H1 (cell line): ENCODE results near the gene IFITM10. TPM values are rescaled to one million over a fixed set of nuclear protein-coding genes. Genes with fewer than 3 reads are reported as not detected.

Experiments
- CTCF ChIA-PET: fragments of 300-600 bp; sonication (Branson Sonifier 250); formaldehyde crosslinking; loops from one replicate; lab custom pipeline; 2021; ENCODE audit not compliant: partially characterized antibody; lab: Charles Lee
- POLR2A ChIA-PET: fragments of 300-600 bp; sonication (Branson Sonifier 250); formaldehyde crosslinking; loops from one replicate; lab custom pipeline; 2021; ENCODE audit warnings: inconsistent platforms; ENCODE audit not compliant: partially characterized antibody; lab: Charles Lee
- DNase-seq, 2 experiments: peaks; one replicate each; pipeline versions ENCODE4 v3.0.0 to v3.0.0-alpha.2; 2010 to 2022; ENCODE audit warnings: low spot score in 2 of 2, low read depth in 1 of 2, mixed read lengths in 1 of 2
- FAIRE-seq: peaks from 2 replicates; lab custom pipeline; 2011; peaks lifted over from hg19 to GRCh38; lab: Jason Lieb, UNC
- H2AFZ ChIP-seq: 2 replicates; pipeline ENCODE4 v1.8.1; 2012; ENCODE audit warnings: low read length, inconsistent platforms
- H2AK5ac ChIP-seq: 2 replicates; pipeline ENCODE4 v1.6.1; 2013; ENCODE audit warnings: low read depth, low read length
- H2BK120ac ChIP-seq: replicated peaks from 2 replicates; pipeline ENCODE3; 2013; ENCODE audit warnings: low read depth, low read length, inconsistent platforms
- H2BK12ac ChIP-seq: 2 replicates; pipeline ENCODE4 v1.6.1; 2013; ENCODE audit warnings: low read depth, low read length
- H2BK15ac ChIP-seq: 2 replicates; pipeline ENCODE4 v1.6.1; 2013; ENCODE audit warnings: low read length
- H2BK20ac ChIP-seq: 2 replicates; pipeline ENCODE4 v1.6.1; 2013; ENCODE audit warnings: low read length
- H2BK5ac ChIP-seq: 2 replicates; pipeline ENCODE4 v1.6.1; 2013; ENCODE audit warnings: low read depth, low read length
- H3K14ac ChIP-seq: 2 replicates; pipeline ENCODE4 v1.6.1; 2013; ENCODE audit warnings: inconsistent platforms; ENCODE audit not compliant: insufficient read length
- H3K18ac ChIP-seq: 2 replicates; pipeline ENCODE4 v1.6.1; 2013; ENCODE audit warnings: low read length; ENCODE audit errors: extremely low read depth
- H3K23ac ChIP-seq: 2 replicates; pipeline ENCODE4 v1.6.1; 2013; ENCODE audit warnings: inconsistent platforms; ENCODE audit not compliant: insufficient read length
- H3K23me2 ChIP-seq: 2 replicates; pipeline ENCODE4 v1.6.1; 2013; ENCODE audit warnings: low read depth, low read length
- H3K27ac ChIP-seq: 2 replicates; pipeline ENCODE4 v1.6.1; 2011; ENCODE audit warnings: low read depth, low read length, inconsistent platforms
- H3K27me3 ChIP-seq, 4 experiments: replicated peaks in 1 of 4; 1 replicate in 1 of 4; 2 replicates in 3 of 4; pipeline versions ENCODE4 v1.6.1 to v1.8.1; 2011 to 2013; ENCODE audit warnings: low read length in 3 of 4, mild to moderate bottlenecking in 3 of 4, inconsistent platforms in 2 of 4, mixed read lengths in 2 of 4, moderate library complexity in 1 of 4; ENCODE audit not compliant: control insufficient read depth in 3 of 4, insufficient read depth in 3 of 4; ENCODE audit errors: extremely low read depth in 1 of 4
- H3K36me3 ChIP-seq, 4 experiments: 2 replicates each; pipeline versions ENCODE4 v1.6.1 to v1.8.1; 2011 to 2013; ENCODE audit warnings: mild to moderate bottlenecking in 4 of 4, low read length in 3 of 4, moderate library complexity in 2 of 4, control low read depth in 1 of 4, inconsistent platforms in 1 of 4; ENCODE audit not compliant: insufficient read depth in 4 of 4, control insufficient read depth in 2 of 4
- H3K4ac ChIP-seq: replicated peaks from 2 replicates; pipeline ENCODE3; 2013; ENCODE audit warnings: low read length, low read depth, mixed read lengths, inconsistent platforms; ENCODE audit not compliant: insufficient read length
- H3K4me1 ChIP-seq, 4 experiments: replicated peaks in 1 of 4; 1 replicate in 1 of 4; 2 replicates in 3 of 4; pipeline versions ENCODE4 v1.6.1 to v1.8.1; 2011 to 2013; ENCODE audit warnings: low read length in 3 of 4, inconsistent platforms in 2 of 4, mixed read lengths in 1 of 4; ENCODE audit not compliant: insufficient read depth in 4 of 4, control insufficient read depth in 3 of 4
- H3K4me2 ChIP-seq, 2 experiments: 2 replicates each; pipeline versions ENCODE4 v1.6.1 to v1.8.1; 2011 to 2013; ENCODE audit warnings: low read depth in 2 of 2, low read length in 2 of 2, control low read depth in 1 of 2, inconsistent platforms in 1 of 2, mild to moderate bottlenecking in 1 of 2; ENCODE audit not compliant: insufficient read depth in 1 of 2
- H3K4me3 ChIP-seq, 4 experiments: fragments of 200-600, 300-600 bp in 1 of 4; sonication (generic), shearing (Covaris generic), sonication (Bioruptor Twin) in 1 of 4; 2 replicates each; pipeline versions ENCODE4 v1.5.1 to v1.8.1; 2011 to 2016; ENCODE audit warnings: low read length in 4 of 4, low read depth in 3 of 4, control low read depth in 2 of 4, inconsistent platforms in 2 of 4, mild to moderate bottlenecking in 2 of 4, mixed read lengths in 1 of 4, moderate library complexity in 1 of 4; ENCODE audit not compliant: insufficient read depth in 2 of 4; ENCODE audit errors: extremely low read depth in 1 of 4
- H3K56ac ChIP-seq: replicated peaks from 2 replicates; pipeline ENCODE3; 2013; ENCODE audit warnings: low read depth, mild to moderate bottlenecking, mixed read lengths, low read length, inconsistent platforms; ENCODE audit not compliant: insufficient read length
- H3K79me1 ChIP-seq: 2 replicates; pipeline ENCODE4 v1.6.1; 2013; ENCODE audit warnings: low read depth, low read length, control low read depth
- H3K79me2 ChIP-seq, 2 experiments: 2 replicates each; pipeline versions ENCODE4 v1.6.1 to v1.8.1; 2012 to 2013; ENCODE audit warnings: low read length in 2 of 2, mild to moderate bottlenecking in 2 of 2, inconsistent platforms in 1 of 2; ENCODE audit not compliant: insufficient read depth in 2 of 2, control insufficient read depth in 1 of 2
- H3K9ac ChIP-seq, 4 experiments: replicated peaks in 1 of 4; 1 replicate in 1 of 4; 2 replicates in 3 of 4; pipeline versions ENCODE4 v1.6.1 to v1.8.1; 2011 to 2013; ENCODE audit warnings: low read depth in 3 of 4, low read length in 3 of 4, control low read depth in 2 of 4, mild to moderate bottlenecking in 2 of 4, moderate library complexity in 2 of 4, inconsistent platforms in 1 of 4; ENCODE audit errors: extremely low read depth in 1 of 4
- H3K9me3 ChIP-seq, 2 experiments: 2 replicates each; pipeline versions ENCODE4 v1.6.1 to v1.8.1; 2012 to 2013; ENCODE audit warnings: mild to moderate bottlenecking in 2 of 2, moderate library complexity in 2 of 2, control low read depth in 1 of 2, inconsistent platforms in 1 of 2, low read depth in 1 of 2, low read length in 1 of 2, mixed read lengths in 1 of 2; ENCODE audit not compliant: insufficient read depth in 2 of 2
- H4K20me1 ChIP-seq, 2 experiments: replicated peaks in 1 of 2; 2 replicates each; pipeline versions ENCODE3 to v1.8.1; 2011 to 2013; ENCODE audit warnings: inconsistent platforms in 2 of 2, low read length in 2 of 2, mild to moderate bottlenecking in 1 of 2; ENCODE audit not compliant: insufficient read depth in 2 of 2, control insufficient read depth in 1 of 2
- H4K5ac ChIP-seq: 2 replicates; pipeline ENCODE4 v1.6.1; 2013; ENCODE audit warnings: low read length, low read depth, mixed read lengths, inconsistent platforms; ENCODE audit not compliant: insufficient read length
- H4K8ac ChIP-seq: 2 replicates; pipeline ENCODE4 v1.8.0; 2013; ENCODE audit warnings: mild to moderate bottlenecking, moderate library complexity, low read length, inconsistent platforms; ENCODE audit not compliant: insufficient read depth; ENCODE audit errors: extremely low read depth
- H4K91ac ChIP-seq: replicated peaks from 2 replicates; pipeline ENCODE3; 2013; ENCODE audit warnings: low read length, mixed read lengths, inconsistent platforms; ENCODE audit not compliant: insufficient read length
- BRCA1 ChIP-seq: IDR thresholded peaks from 2 replicates; pipeline ENCODE4 v1.6.1; 2012; ENCODE audit warnings: low read depth, low read length, improper control_type of control experiment
- JUN ChIP-seq: IDR thresholded peaks from 2 replicates; pipeline ENCODE4 v1.6.1; 2011; ENCODE audit warnings: low read depth, mild to moderate bottlenecking, improper control_type of control experiment, low read length
- POU5F1 ChIP-seq: IDR thresholded peaks from 2 replicates; pipeline ENCODE4 v1.6.1; 2011; ENCODE audit warnings: low read depth, mild to moderate bottlenecking, low read length, moderate library complexity
- RXRA ChIP-seq: IDR thresholded peaks from 2 replicates; pipeline ENCODE4 v1.6.1; 2011; ENCODE audit warnings: low read depth, mild to moderate bottlenecking, low read length, moderate library complexity; ENCODE audit not compliant: insufficient read depth
- TAF7 ChIP-seq: optimal IDR thresholded peaks from 2 replicates; pipeline ENCODE3; 2011; ENCODE audit warnings: low read depth, mild to moderate bottlenecking, inconsistent platforms, low read length, moderate library complexity, borderline replicate concordance
- WGBS, 2 experiments: shearing (Covaris generic) in 1 of 2; methylation state at CpG; one replicate each; pipeline versions ENCODE4 v1.1.6 to v1.1.7; 2013 to 2015; ENCODE audit warnings: low lambda C conversion rate in 2 of 2, mixed read lengths in 2 of 2, inconsistent platforms in 1 of 2, low coverage in 1 of 2, missing lambda C conversion rate in 1 of 2; ENCODE audit not compliant: insufficient replicate concordance in 2 of 2, insufficient coverage in 1 of 2, insufficient read length in 1 of 2; ENCODE audit errors: extremely low coverage in 1 of 2, missing lambda C conversion rate in 1 of 2; 5-methylcytosine and 5-hydroxymethylcytosine counted together
- polyA plus RNA-seq, 7 experiments: library from polyadenylated mRNA; depleted of rRNA in 3 of 7; stranded (reverse) in 5 of 7; unstranded in 2 of 7; fragments of >200 nt in 5 of 7; fragments of 200-250 nt in 2 of 7; gene quantifications; 1 replicate in 5 of 7; 2 replicates in 1 of 7; 4 replicates in 1 of 7; pipeline versions ENCODE4 v1.2.1 to v1.2.3, GENCODE V29; 2011 to 2013; ENCODE audit warnings: missing spikeins in 2 of 7, mixed read lengths in 2 of 7
- total RNA-seq: library from RNA; stranded (reverse); fragmentation: NEBNext Ultra II Directional; extraction: Animal tissue kit (Norgen Biotek cat#: 25700); gene quantifications from 2 replicates; pipeline ENCODE4 v1.2.1, GENCODE V29; 2021
- TF ChIP-seq, protein P1 (sequence below), 3 experiments: IDR thresholded peaks; 1 replicate in 2 of 3; 2 replicates in 1 of 3; pipeline versions ENCODE4 v1.5.1 to v1.6.1; 2011; ENCODE audit warnings: low read length in 3 of 3, mild to moderate bottlenecking in 3 of 3, inconsistent platforms in 2 of 3, low read depth in 1 of 3, moderate library complexity in 1 of 3; ENCODE audit not compliant: insufficient read depth in 1 of 3; ENCODE audit errors: control extremely low read depth in 1 of 3
- TF ChIP-seq, protein P2 (sequence below): IDR thresholded peaks from 2 replicates; pipeline ENCODE4 v1.6.1; 2011; ENCODE audit warnings: low read length, improper control_type of control experiment

The IFITM10 gene
- total and polyA plus RNA-seq, 2 of the 8 experiments (the other 6 are each of a cell fraction or from before 2014, with no cell fraction given), result 0.08 to 0.22 TPM

DNA sequence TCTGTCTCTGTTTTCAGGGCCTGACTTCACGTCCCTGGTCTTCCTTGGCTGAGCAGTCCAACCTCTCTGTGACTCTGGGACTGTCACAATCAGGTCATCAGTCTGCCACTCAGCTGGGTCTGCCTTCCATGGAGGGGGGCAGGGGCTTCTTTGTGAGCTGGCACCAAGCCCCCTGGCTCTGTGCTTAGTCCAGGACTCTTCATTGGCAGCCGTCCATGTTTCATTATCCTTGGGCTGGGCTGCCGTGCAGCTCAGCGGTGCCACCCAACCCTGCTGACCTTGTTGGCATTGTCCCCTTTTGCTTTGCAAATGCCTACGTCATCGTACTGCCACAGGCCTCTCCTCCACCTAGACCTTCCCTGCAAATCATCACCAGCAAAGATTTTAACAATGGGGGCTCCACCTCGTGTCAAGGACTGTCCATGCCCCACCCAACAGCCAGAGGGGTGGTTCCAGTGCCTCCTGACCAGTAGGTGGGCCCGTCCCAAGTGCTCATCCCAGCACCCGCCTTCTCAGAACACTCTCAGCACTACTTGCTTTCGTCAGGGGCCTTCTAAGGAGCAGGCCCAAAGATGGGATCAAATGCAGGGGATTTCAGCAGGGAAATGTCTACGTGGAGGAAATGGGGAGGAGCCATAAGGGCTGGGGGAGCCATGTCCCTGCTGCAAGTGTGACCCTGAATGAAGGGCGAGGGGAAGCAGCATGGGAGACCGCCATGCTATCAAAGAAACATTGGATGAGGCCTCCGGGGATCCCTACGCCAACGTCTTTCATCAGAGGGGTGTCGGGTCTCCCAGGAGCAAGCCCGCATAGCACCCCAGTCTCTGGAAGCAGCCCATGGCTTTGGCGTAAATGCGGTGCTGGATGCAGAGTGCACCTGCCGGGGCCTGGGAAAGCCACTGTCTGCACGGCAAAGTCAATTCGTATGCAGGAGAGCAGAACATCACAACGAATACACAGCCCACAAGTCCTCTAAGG, 35.2 kb downstream of the IFITM10 start:
- Histone ChIP-seq H3K4me1 (no peaks in the 10 kb centered on the region), H4K8ac (peak overlapping the region; percentile 16; the same call in 1 of the 2 replicates), H3K79me1 (no peaks in the 10 kb centered on the region), H3K4me3 (no peak overlapping the region), H3K36me3 (no peaks in the 10 kb centered on the region), H2AFZ (no peak overlapping the region), H3K23ac (no peak overlapping the region), H3K4me2 (no peak overlapping the region), H3K14ac (no peak overlapping the region), H4K20me1 (peaks cover 0 to 1% of the 10 kb centered on the region in 2 experiments), H3K27me3 (no peaks in the 10 kb centered on the region; a peak in 1 of 7 replicates), H2BK120ac (no peak overlapping the region), H2BK20ac (no peak overlapping the region), H4K5ac (no peak overlapping the region), H2BK15ac (no peak overlapping the region; the same call in 1 of the 2 replicates), H2AK5ac (no peak overlapping the region), H3K4ac (no peak overlapping the region), H4K91ac (no peak overlapping the region), H2BK5ac (no peak overlapping the region), H3K23me2 (no peaks in the 10 kb centered on the region), H2BK12ac (no peak overlapping the region), H3K79me2 (no peaks in the 10 kb centered on the region), H3K9ac (no peak overlapping the region), H3K18ac (no peak overlapping the region), H3K9me3 (no peaks in the 10 kb centered on the region), H3K27ac (no peak overlapping the region), H3K56ac (no peak overlapping the region)
- POLR2A ChIA-PET, result interaction anchor here (0.5 kb wide), 1 partner anchor 8 kb away, joined by 4 read pairs; no protein-coding TSS in a partner anchor
- WGBS, 2 experiments, result 91% methylated on average over 23 of the region's 24 CpGs; no CpG with 5 or more reads in 1 of the 2 experiments
- CTCF ChIA-PET, result interaction anchor here (0.6 to 1.4 kb wide), 4 partner anchors 21 to 169 kb away, joined by 3 to 4 read pairs (median 4); no protein-coding TSS in a partner anchor
- FAIRE-seq (no peak), DNase-seq (no peak)
- TF ChIP-seq TAF7 (no peak), POU5F1 (no peak), JUN (no peak), RXRA (no peak), BRCA1 (no peak)
- TF ChIP-seq, protein P1, sequence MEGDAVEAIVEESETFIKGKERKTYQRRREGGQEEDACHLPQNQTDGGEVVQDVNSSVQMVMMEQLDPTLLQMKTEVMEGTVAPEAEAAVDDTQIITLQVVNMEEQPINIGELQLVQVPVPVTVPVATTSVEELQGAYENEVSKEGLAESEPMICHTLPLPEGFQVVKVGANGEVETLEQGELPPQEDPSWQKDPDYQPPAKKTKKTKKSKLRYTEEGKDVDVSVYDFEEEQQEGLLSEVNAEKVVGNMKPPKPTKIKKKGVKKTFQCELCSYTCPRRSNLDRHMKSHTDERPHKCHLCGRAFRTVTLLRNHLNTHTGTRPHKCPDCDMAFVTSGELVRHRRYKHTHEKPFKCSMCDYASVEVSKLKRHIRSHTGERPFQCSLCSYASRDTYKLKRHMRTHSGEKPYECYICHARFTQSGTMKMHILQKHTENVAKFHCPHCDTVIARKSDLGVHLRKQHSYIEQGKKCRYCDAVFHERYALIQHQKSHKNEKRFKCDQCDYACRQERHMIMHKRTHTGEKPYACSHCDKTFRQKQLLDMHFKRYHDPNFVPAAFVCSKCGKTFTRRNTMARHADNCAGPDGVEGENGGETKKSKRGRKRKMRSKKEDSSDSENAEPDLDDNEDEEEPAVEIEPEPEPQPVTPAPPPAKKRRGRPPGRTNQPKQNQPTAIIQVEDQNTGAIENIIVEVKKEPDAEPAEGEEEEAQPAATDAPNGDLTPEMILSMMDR (IDR thresholded peaks at IDR 0.05; ENCODE audit: control extremely low read depth in 1 of 3, insufficient read depth in 1 of 3, low read depth in 1 of 3, low read length in 3 of 3), result no peak
- TF ChIP-seq, protein P2, sequence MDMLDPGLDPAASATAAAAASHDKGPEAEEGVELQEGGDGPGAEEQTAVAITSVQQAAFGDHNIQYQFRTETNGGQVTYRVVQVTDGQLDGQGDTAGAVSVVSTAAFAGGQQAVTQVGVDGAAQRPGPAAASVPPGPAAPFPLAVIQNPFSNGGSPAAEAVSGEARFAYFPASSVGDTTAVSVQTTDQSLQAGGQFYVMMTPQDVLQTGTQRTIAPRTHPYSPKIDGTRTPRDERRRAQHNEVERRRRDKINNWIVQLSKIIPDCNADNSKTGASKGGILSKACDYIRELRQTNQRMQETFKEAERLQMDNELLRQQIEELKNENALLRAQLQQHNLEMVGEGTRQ, result no peak
